CD14-positive monocyte (primary cell): ENCODE results near the gene RAPGEF1. TPM values are rescaled to one million over a fixed set of nuclear protein-coding genes. Genes with fewer than 3 reads are reported as not detected.

ENCODE experiments used
- DNase-seq, 3 donors: peaks; one replicate each; pipeline ENCODE4 v3.0.0-alpha.2; 2011 to 2022
- H2AFZ ChIP-seq: 2 replicates; pipeline ENCODE4 v1.6.0; 2012; ENCODE audit warnings: mild to moderate bottlenecking, low read depth, low read length, inconsistent platforms; ENCODE audit not compliant: insufficient read depth, poor library complexity, severe bottlenecking
- H3K27ac ChIP-seq, 2 donors: 1 replicate in 1 of 2; 2 replicates in 1 of 2; pipeline ENCODE4 v1.5.1; 2012 to 2013; ENCODE audit warnings: low read length in 2 of 2, control low read depth in 1 of 2, inconsistent platforms in 1 of 2, low read depth in 1 of 2, mild to moderate bottlenecking in 1 of 2
- H3K27me3 ChIP-seq, 2 donors: one replicate each; pipeline versions ENCODE4 v1.6.0 to v1.6.1; 2011 to 2013; ENCODE audit warnings: low read length in 2 of 2; ENCODE audit not compliant: control insufficient read depth in 2 of 2, insufficient read depth in 2 of 2
- H3K36me3 ChIP-seq, 2 donors: replicated peaks in 1 of 2; 1 replicate in 1 of 2; 2 replicates in 1 of 2; pipeline versions ENCODE4 v1.5.1 to v1.6.1; 2012 to 2013; ENCODE audit warnings: low read length in 2 of 2, control low read depth in 1 of 2, inconsistent platforms in 1 of 2, mild to moderate bottlenecking in 1 of 2; ENCODE audit not compliant: insufficient read depth in 2 of 2, control insufficient read depth in 1 of 2
- H3K4me1 ChIP-seq, 2 donors: 1 replicate in 1 of 2; 2 replicates in 1 of 2; pipeline versions ENCODE4 v1.5.1 to v1.6.1; 2012 to 2013; ENCODE audit warnings: low read length in 2 of 2, control low read depth in 1 of 2, inconsistent platforms in 1 of 2, mild to moderate bottlenecking in 1 of 2, moderate library complexity in 1 of 2; ENCODE audit not compliant: insufficient read depth in 2 of 2, control insufficient read depth in 1 of 2
- H3K4me2 ChIP-seq: replicated peaks from 2 replicates; pipeline ENCODE3; 2012; ENCODE audit warnings: low read length, moderate library complexity, mild to moderate bottlenecking; ENCODE audit not compliant: poor library complexity, severe bottlenecking; ENCODE audit errors: extremely low read depth
- H3K4me3 ChIP-seq, 3 experiments: fragments of 200-600 bp in 1 of 3; sonication (generic) in 1 of 3; replicated peaks in 1 of 3; 1 replicate in 2 of 3; 2 replicates in 1 of 3; pipeline ENCODE4 v1.5.1; 2011 to 2013; ENCODE audit warnings: low read length in 3 of 3, mild to moderate bottlenecking in 3 of 3, control low read depth in 2 of 3, low read depth in 2 of 3, inconsistent platforms in 1 of 3, moderate library complexity in 1 of 3
- H3K79me2 ChIP-seq: 2 replicates; pipeline ENCODE4 v1.6.0; 2012; ENCODE audit warnings: mild to moderate bottlenecking, control low read depth, inconsistent platforms, low read length, moderate library complexity; ENCODE audit not compliant: insufficient read depth
- H3K9ac ChIP-seq: 2 replicates; pipeline ENCODE4 v1.6.0; 2017; ENCODE audit warnings: low read length, mild to moderate bottlenecking; ENCODE audit not compliant: insufficient read depth, poor library complexity, severe bottlenecking
- H3K9me3 ChIP-seq, 2 donors: replicated peaks in 1 of 2; 1 replicate in 1 of 2; 2 replicates in 1 of 2; pipeline versions ENCODE4 v1.5.1 to v1.6.1; 2012 to 2013; ENCODE audit warnings: low read length in 2 of 2, control low read depth in 1 of 2; ENCODE audit not compliant: control insufficient read depth in 1 of 2, insufficient read depth in 1 of 2
- H4K20me1 ChIP-seq: 2 replicates; pipeline ENCODE4 v1.6.0; 2012; ENCODE audit warnings: mild to moderate bottlenecking, low read length, control low read depth, moderate library complexity; ENCODE audit not compliant: insufficient read depth
- H3K27ac Mint-ChIP-seq, 7 donors: one replicate each; pipeline ENCODE4 v1.8.0; 2020; ENCODE audit warnings: mild to moderate bottlenecking in 7 of 7, mixed read lengths in 7 of 7, moderate library complexity in 6 of 7, inconsistent platforms in 2 of 7
- H3K27me3 Mint-ChIP-seq, 3 donors: one replicate each; pipeline ENCODE4 v1.8.0; 2021 to 2022; ENCODE audit warnings: low read depth in 3 of 3, mild to moderate bottlenecking in 3 of 3, mixed read lengths in 3 of 3, moderate library complexity in 3 of 3, inconsistent platforms in 1 of 3
- H3K36me3 Mint-ChIP-seq, 2 donors: one replicate each; pipeline ENCODE4 v1.8.0; 2020; ENCODE audit warnings: mixed read lengths in 2 of 2, inconsistent platforms in 1 of 2, mild to moderate bottlenecking in 1 of 2
- H3K4me1 Mint-ChIP-seq: one replicate; pipeline ENCODE4 v1.8.0; 2020; ENCODE audit warnings: mild to moderate bottlenecking, mixed read lengths
- H3K4me3 Mint-ChIP-seq, 2 donors: one replicate each; pipeline ENCODE4 v1.8.0; 2020; ENCODE audit warnings: mild to moderate bottlenecking in 2 of 2, mixed read lengths in 2 of 2, moderate library complexity in 1 of 2
- H3K9me3 Mint-ChIP-seq, 7 donors: one replicate each; pipeline ENCODE4 v1.8.0; 2020 to 2022; ENCODE audit warnings: mixed read lengths in 7 of 7, mild to moderate bottlenecking in 6 of 7, moderate library complexity in 6 of 7, inconsistent platforms in 2 of 7
- CTCF ChIP-seq: fragments of 200-600 bp; IDR thresholded peaks from one replicate; pipeline ENCODE4 v1.8.0; 2022; ENCODE audit warnings: antibody characterized with exemption, mild to moderate bottlenecking
- WGBS: methylation state at CpG from one replicate; pipeline ENCODE4 v1.1.5; 2013; ENCODE audit warnings: missing lambda C conversion rate; ENCODE audit not compliant: insufficient coverage; 5-methylcytosine and 5-hydroxymethylcytosine counted together
- intact Hi-C, 2 donors: fragments of 100-400 bp; cut with micrococcal nuclease; formaldehyde crosslinking; loops; one replicate each; pipeline versions ENCODE4 v1.15.0 to v1.15.1; 2023
- polyA plus RNA-seq, 3 donors: library from polyadenylated mRNA; depleted of rRNA in 1 of 3; unstranded in 2 of 3; stranded (reverse) in 1 of 3; fragments of 300-500 nt in 2 of 3; fragments of >200 nt in 1 of 3; fragmentation: Illumina TruSeq in 2 of 3; gene quantifications; 1 replicate in 2 of 3; 2 replicates in 1 of 3; pipeline ENCODE4 v1.2.3, GENCODE V29; 2012 to 2021

The RAPGEF1 gene
- polyA plus RNA-seq, 3 donors = 1.7 to 71.7 (median 3.0) TPM

- H3K4me2 ChIP-seq = no peak overlapping the region
- peaks cover 43% of the 10 kb centered on the region for H4K20me1 ChIP-seq
- H3K9me3 ChIP-seq = no peaks in the 10 kb centered on the region
- intact Hi-C loops = no loop called here
- H3K4me3 Mint-ChIP-seq = no peak overlapping the region
- WGBS = 88% methylated on average over 13 of the region's 13 CpGs
- H3K27ac ChIP-seq = no peak overlapping the region
- no peaks in the 10 kb centered on the region for H3K27me3 ChIP-seq
- H3K36me3 ChIP-seq = peaks cover 77 to 95% of the 10 kb centered on the region in 2 donors
- DNase-seq = no peak
- H3K4me1 Mint-ChIP-seq = peaks cover 9% of the 10 kb centered on the region
- no peak overlapping the region for H2AFZ ChIP-seq
- H3K79me2 ChIP-seq = peaks cover under 1% of the 10 kb centered on the region
- H3K9me3 Mint-ChIP-seq = no peaks in the 10 kb centered on the region
- H3K9ac ChIP-seq = no peak overlapping the region
- peaks cover 0 to 3% (median 0%) of the 10 kb centered on the region in 3 donors for H3K27me3 Mint-ChIP-seq
- TF ChIP-seq CTCF = no peak
- peak overlapping the region in 2 of 7 donors; percentile 20 to 54 for H3K27ac Mint-ChIP-seq
- peaks cover 76 to 96% of the 10 kb centered on the region in 2 donors for H3K36me3 Mint-ChIP-seq
- H3K4me1 ChIP-seq = peaks cover 7 to 10% of the 10 kb centered on the region in 2 donors
- no peak overlapping the region for H3K4me3 ChIP-seq
Observed at GRCh38 chr9:131578021-131578420, 161.9 kb downstream of the RAPGEF1 start.

- no peak for DNase-seq
- H3K27me3 ChIP-seq = no peaks in the 10 kb centered on the region
Observed at GRCh38 chr9:131577005-131578000, 162.6 kb downstream of the RAPGEF1 start.

More at GRCh38 chr9:131577005-131578000, 162.6 kb downstream of the RAPGEF1 start:
- Mint-ChIP-seq H3K36me3 (peaks cover 77 to 96% of the 10 kb centered on the region in 2 donors), H3K4me3 (no peak overlapping the region), H3K9me3 (no peaks in the 10 kb centered on the region), H3K4me1 (peaks cover 9% of the 10 kb centered on the region), H3K27ac (peak overlapping the region in 2 of 7 donors; percentile 66 to 86), H3K27me3 (peaks cover 0 to 3% (median 0%) of the 10 kb centered on the region in 3 donors)
- H3K4me3 ChIP-seq = no peak overlapping the region
- no peak overlapping the region for H3K9ac ChIP-seq
- 80% methylated on average over 11 of the region's 25 CpGs for WGBS
- H3K9me3 ChIP-seq = no peaks in the 10 kb centered on the region
- intact Hi-C loops = no loop called here
- H3K27ac ChIP-seq = no peak overlapping the region
- H3K4me2 ChIP-seq = no peak overlapping the region
- no peaks in the 10 kb centered on the region for H3K79me2 ChIP-seq
- peaks cover 76 to 95% of the 10 kb centered on the region in 2 donors for H3K36me3 ChIP-seq
- peaks cover 7 to 10% of the 10 kb centered on the region in 2 donors for H3K4me1 ChIP-seq
- peaks cover 43% of the 10 kb centered on the region for H4K20me1 ChIP-seq
- no peak for TF ChIP-seq CTCF
- H2AFZ ChIP-seq = no peak overlapping the region
